SK-N-SH (cell line): ENCODE measurements around the gene SLC5A8.

Experiments used
- CTCF ChIP-seq: fragments of 200-600 bp; sonication (generic); IDR thresholded peaks from 2 replicates; pipeline ENCODE4 v1.6.1; 2017; ENCODE audit warnings: antibody characterized with exemption, mild to moderate bottlenecking, moderate library complexity
- JUND ChIP-seq: IDR thresholded peaks from 2 replicates; pipeline ENCODE4 v1.4.0; 2012
- MXI1 ChIP-seq: IDR thresholded peaks from 2 replicates; pipeline ENCODE4 v1.6.1; 2012; ENCODE audit warnings: mild to moderate bottlenecking, low read depth, low read length, improper control_type of control experiment
- TAF1 ChIP-seq: IDR thresholded peaks from 2 replicates; pipeline ENCODE4 v1.6.1; 2012; ENCODE audit warnings: low read depth, mild to moderate bottlenecking, low read length, moderate library complexity, borderline replicate concordance
- TCF12 ChIP-seq: IDR thresholded peaks from 2 replicates; pipeline ENCODE4 v1.4.0; 2012
- TF ChIP-seq, protein P1 (sequence below): fragments of 150-350 bp; IDR thresholded peaks from 2 replicates; pipeline ENCODE4 v1.6.1; 2017; ENCODE audit warnings: antibody characterized with exemption, low read length, low read depth, borderline replicate concordance

DNA sequence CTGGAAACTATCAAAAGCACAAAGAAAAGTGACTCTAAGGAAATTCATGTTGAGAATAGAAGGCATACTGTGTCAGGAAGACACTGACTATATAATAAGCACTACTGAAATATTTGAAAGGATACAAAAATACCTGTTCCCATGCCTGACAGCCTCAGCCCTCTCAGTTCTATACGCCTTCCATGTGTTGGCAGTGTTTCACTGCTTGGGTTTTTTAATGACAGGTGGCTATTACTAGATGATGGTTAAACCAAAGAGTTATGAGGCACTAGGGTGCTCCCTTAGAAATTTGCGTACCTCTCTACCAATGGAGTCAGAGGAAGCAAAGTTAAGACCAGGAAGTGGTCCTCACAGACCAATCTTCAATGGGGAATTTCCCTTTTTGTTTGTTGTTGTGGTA, 25.6 kb upstream of the SLC5A8 start:
- TF ChIP-seq, protein P1, sequence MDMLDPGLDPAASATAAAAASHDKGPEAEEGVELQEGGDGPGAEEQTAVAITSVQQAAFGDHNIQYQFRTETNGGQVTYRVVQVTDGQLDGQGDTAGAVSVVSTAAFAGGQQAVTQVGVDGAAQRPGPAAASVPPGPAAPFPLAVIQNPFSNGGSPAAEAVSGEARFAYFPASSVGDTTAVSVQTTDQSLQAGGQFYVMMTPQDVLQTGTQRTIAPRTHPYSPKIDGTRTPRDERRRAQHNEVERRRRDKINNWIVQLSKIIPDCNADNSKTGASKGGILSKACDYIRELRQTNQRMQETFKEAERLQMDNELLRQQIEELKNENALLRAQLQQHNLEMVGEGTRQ = no peak
- TF ChIP-seq JUND (no peak), CTCF (no peak), TCF12 (no peak), MXI1 (no peak), TAF1 (no peak)
